Globus pallidus (tissue), 1 donor: Measurements from ENCODE around the gene UNCX.
"Not testable (repeated sequence)": the region's sequence is repeated elsewhere in the genome, so short reads cannot be mapped to it uniquely, and the experiment has no call there.

Experiments used
- DNase-seq: peaks from one replicate; pipeline ENCODE4 v3.0.0-alpha.2; 2015; ENCODE audit warnings: low spot score

The UNCX gene

GRCh38 chr7:1278543-1278942 is 45.9 kb downstream of the UNCX start:
- DNase-seq = no peak

GRCh38 chr7:1279041-1279440 is 46.4 kb downstream of the UNCX start:
- DNase-seq = no peak

GRCh38 chr7:1279895-1280294 is 47.2 kb downstream of the UNCX start:
- not testable (repeated sequence) for DNase-seq

GRCh38 chr7:1281068-1281467 is 48.4 kb downstream of the UNCX start:
- DNase-seq = no peak

GRCh38 chr7:1282679-1283078 is 50.0 kb downstream of the UNCX start:
- no peak for DNase-seq

- DNase-seq = no peak
Observed at GRCh38 chr7:1283337-1283736, 50.7 kb downstream of the UNCX start.

- no peak for DNase-seq
Observed at GRCh38 chr7:1283941-1284742, 51.5 kb downstream of the UNCX start.

- no peak for DNase-seq
Observed at GRCh38 chr7:1284743-1285458, 52.2 kb downstream of the UNCX start.

- no peak for DNase-seq
Observed at GRCh38 chr7:1285556-1286301, 53.1 kb downstream of the UNCX start.
